HCT116 (cell line): Measurements from ENCODE around the gene SLC22A5. TPM values are rescaled to one million over a fixed set of nuclear protein-coding genes. Genes with fewer than 3 reads are reported as not detected.
A peak's percentile ranks its signal among the peaks of the same experiment; 100 is the strongest.

Experiments
- ATAC-seq: fragments of 200-7000 bp; cut with Tn5 transposase; 2 replicates; pipeline ENCODE4 v1.9.1; 2020; ENCODE audit warnings: mild to moderate bottlenecking, moderate library complexity
- BruUV-seq: library from RNA; stranded (reverse); fragments of 400-500 nt; replicated peaks from 2 replicates; lab custom pipeline; 2021; lab: Mats Ljungman, UMichigan
- CTCF ChIA-PET: fragments of 300-600 bp; sonication (Branson Sonifier 250); formaldehyde crosslinking; loops from one replicate; lab custom pipeline; 2021; ENCODE audit warnings: antibody characterized with exemption; lab: Charles Lee
- POLR2A ChIA-PET: fragments of 300-600, 350-600 bp; sonication (Branson Sonifier 250); formaldehyde crosslinking; loops from one replicate; lab custom pipeline; 2021; ENCODE audit warnings: antibody characterized with exemption; lab: Charles Lee
- RAD21 ChIA-PET, 2 experiments: fragments of 300-600 bp; sonication (Branson Sonifier 250); formaldehyde crosslinking; loops; one replicate each; lab custom pipeline; 2023; ENCODE audit warnings: low total read pairs in 2 of 2; ENCODE audit not compliant: uncharacterized antibody in 2 of 2, unreplicated experiment in 2 of 2, low non-redundant PET in 1 of 2; lab: Charles Lee
- DNase-seq: peaks from one replicate; pipeline ENCODE4 v3.0.0-alpha.2; 2010; ENCODE audit warnings: low read depth, low spot score
- H2AFZ ChIP-seq: fragments of 200-600 bp; shearing (Covaris generic), sonication (generic); 2 replicates; pipeline ENCODE4 v1.6.1; 2017; ENCODE audit warnings: low read depth, mixed run types, mixed read lengths, antibody characterized with exemption, low read length; ENCODE audit not compliant: poor library complexity, severe bottlenecking
- H3K27ac ChIP-seq: 2 replicates; pipeline ENCODE4 v1.5.1; 2012; ENCODE audit warnings: low read depth, low read length
- H3K27me3 ChIP-seq: fragments of 200-600 bp; sonication (generic); 2 replicates; pipeline ENCODE4 v1.6.1; 2016; ENCODE audit warnings: mixed run types, low read length, mixed read lengths; ENCODE audit not compliant: insufficient read depth
- H3K36me3 ChIP-seq, 2 experiments: fragments of 200-500 bp in 1 of 2; fragments of 200-600 bp in 1 of 2; sonication (Bioruptor generic) in 1 of 2; sonication (generic) in 1 of 2; 2 replicates each; pipeline versions ENCODE4 v1.5.1 to v1.6.1; 2014 to 2016; ENCODE audit warnings: low read length in 2 of 2, inconsistent platforms in 1 of 2, mixed read lengths in 1 of 2, mixed run types in 1 of 2; ENCODE audit not compliant: insufficient read depth in 2 of 2, control insufficient read depth in 1 of 2
- H3K4me1 ChIP-seq, 2 experiments: fragments of 200-600 bp in 1 of 2; sonication (generic) in 1 of 2; 2 replicates each; pipeline versions ENCODE4 v1.5.1 to v1.6.1; 2012 to 2017; ENCODE audit warnings: low read length in 2 of 2, inconsistent platforms in 1 of 2, mild to moderate bottlenecking in 1 of 2, mixed read lengths in 1 of 2, mixed run types in 1 of 2, moderate library complexity in 1 of 2; ENCODE audit not compliant: insufficient read depth in 2 of 2, control insufficient read depth in 1 of 2
- H3K4me2 ChIP-seq: fragments of 200-600 bp; sonication (generic); 2 replicates; pipeline ENCODE4 v1.6.1; 2017; ENCODE audit warnings: mixed run types, low read length, mixed read lengths
- H3K4me3 ChIP-seq, 2 experiments: fragments of 200-600 bp in 1 of 2; sonication (generic) in 1 of 2; replicated peaks in 1 of 2; 2 replicates each; pipeline ENCODE4 v1.5.1; 2011 to 2016; ENCODE audit warnings: low read length in 2 of 2, control low read depth in 1 of 2, low read depth in 1 of 2, mild to moderate bottlenecking in 1 of 2, mixed read lengths in 1 of 2, mixed run types in 1 of 2
- H3K79me2 ChIP-seq: fragments of 200-600 bp; sonication (generic); 2 replicates; pipeline ENCODE4 v1.6.1; 2017; ENCODE audit warnings: mild to moderate bottlenecking, mixed run types, low read length, moderate library complexity, mixed read lengths; ENCODE audit not compliant: insufficient read depth
- H3K9ac ChIP-seq: fragments of 200-600 bp; sonication (generic); 2 replicates; pipeline ENCODE4 v1.6.1; 2016; ENCODE audit warnings: low read length, mixed read lengths
- H3K9me2 ChIP-seq: fragments of 200-600 bp; sonication (generic), shearing (Covaris generic); 2 replicates; pipeline ENCODE4 v1.6.1; 2017; ENCODE audit warnings: mixed run types, mild to moderate bottlenecking, moderate library complexity; ENCODE audit not compliant: insufficient read depth
- H3K9me3 ChIP-seq, 2 experiments: fragments of 200-500 bp in 1 of 2; fragments of 200-600 bp in 1 of 2; sonication (Bioruptor generic) in 1 of 2; sonication (generic) in 1 of 2; 2 replicates each; pipeline ENCODE4 v1.6.1; 2014 to 2017; ENCODE audit warnings: low read length in 2 of 2, mixed read lengths in 2 of 2, inconsistent platforms in 1 of 2, low read depth in 1 of 2, mild to moderate bottlenecking in 1 of 2, mixed run types in 1 of 2, moderate library complexity in 1 of 2; ENCODE audit not compliant: control insufficient read depth in 1 of 2, insufficient read depth in 1 of 2
- H4K20me1 ChIP-seq: fragments of 200-600 bp; sonication (generic), shearing (Covaris generic); 2 replicates; pipeline ENCODE4 v1.6.1; 2017; ENCODE audit warnings: mixed run types, mild to moderate bottlenecking, moderate library complexity; ENCODE audit not compliant: insufficient read depth
- CBX3 ChIP-seq: IDR thresholded peaks from 2 replicates; pipeline ENCODE4 v1.6.1; 2012; ENCODE audit warnings: low read depth
- CEBPB ChIP-seq: IDR thresholded peaks from 2 replicates; pipeline ENCODE4 v1.6.1; 2012; ENCODE audit warnings: low read depth
- EGR1 ChIP-seq: IDR thresholded peaks from 2 replicates; pipeline ENCODE4 v1.6.1; 2012; ENCODE audit warnings: low read depth
- ELF1 ChIP-seq: IDR thresholded peaks from 2 replicates; pipeline ENCODE4 v1.6.1; 2012; ENCODE audit warnings: low read depth, borderline replicate concordance
- EZH2 ChIP-seq: fragments of 200-600 bp; sonication (generic); IDR thresholded peaks from 2 replicates; pipeline ENCODE4 v1.6.1; 2017; ENCODE audit warnings: antibody characterized with exemption, mixed run types
- EZH2phosphoT487 ChIP-seq: fragments of 200-600 bp; IDR thresholded peaks from 2 replicates; pipeline ENCODE4 v1.6.1; 2018; ENCODE audit warnings: antibody characterized with exemption, borderline replicate concordance
- JUND ChIP-seq: IDR thresholded peaks from 2 replicates; pipeline ENCODE4 v1.6.1; 2012
- RAD21 ChIP-seq: IDR thresholded peaks from 2 replicates; pipeline ENCODE4 v1.6.1; 2012; ENCODE audit warnings: low read depth, mild to moderate bottlenecking
- SP1 ChIP-seq: IDR thresholded peaks from 2 replicates; pipeline ENCODE4 v1.6.1; 2012; ENCODE audit warnings: low read depth
- SRF ChIP-seq: IDR thresholded peaks from 2 replicates; pipeline ENCODE4 v1.6.1; 2012; ENCODE audit warnings: low read depth
- TCF7L2 ChIP-seq: IDR thresholded peaks from 2 replicates; pipeline ENCODE4 v1.7.0; 2011; ENCODE audit warnings: borderline replicate concordance, inconsistent platforms; ENCODE audit not compliant: insufficient read depth, insufficient read length; ENCODE audit errors: extremely low read depth
- YY1 ChIP-seq: IDR thresholded peaks from 2 replicates; pipeline ENCODE4 v1.6.1; 2011; ENCODE audit warnings: low read length, low read depth, moderate library complexity, mild to moderate bottlenecking; ENCODE audit not compliant: insufficient replicate concordance; ENCODE audit errors: extremely low read depth
- ZNF274 ChIP-seq: fragments of 200-500 bp; sonication (Bioruptor generic); IDR thresholded peaks from 2 replicates; pipeline ENCODE4 v1.6.1; 2014; ENCODE audit warnings: mild to moderate bottlenecking, low read depth, low read length, inconsistent platforms
- intact Hi-C: fragments of 100-400 bp; cut with micrococcal nuclease; formaldehyde crosslinking; loops from 2 replicates; pipeline ENCODE4 v1.10.0; 2022
- total RNA-seq: library from RNA; stranded (reverse); gene quantifications from one replicate; pipeline ENCODE4 v1.2.1, GENCODE V29; 2021; ENCODE audit not compliant: unreplicated experiment
- TF ChIP-seq, protein P1 (sequence below): IDR thresholded peaks from 2 replicates; pipeline ENCODE4 v1.6.1; 2012
- TF ChIP-seq, protein P2 (sequence below): IDR thresholded peaks from 2 replicates; pipeline ENCODE4 v1.6.1; 2012; ENCODE audit warnings: low read depth
- TF ChIP-seq, protein P3 (sequence below): IDR thresholded peaks from 2 replicates; pipeline ENCODE4 v1.6.1; 2011; ENCODE audit warnings: mild to moderate bottlenecking, low read length, moderate library complexity; ENCODE audit not compliant: insufficient replicate concordance; ENCODE audit errors: extremely low read depth

The SLC22A5 gene
- total RNA-seq, 1 experiment from 2014 or later = 9.9 TPM

DNA sequence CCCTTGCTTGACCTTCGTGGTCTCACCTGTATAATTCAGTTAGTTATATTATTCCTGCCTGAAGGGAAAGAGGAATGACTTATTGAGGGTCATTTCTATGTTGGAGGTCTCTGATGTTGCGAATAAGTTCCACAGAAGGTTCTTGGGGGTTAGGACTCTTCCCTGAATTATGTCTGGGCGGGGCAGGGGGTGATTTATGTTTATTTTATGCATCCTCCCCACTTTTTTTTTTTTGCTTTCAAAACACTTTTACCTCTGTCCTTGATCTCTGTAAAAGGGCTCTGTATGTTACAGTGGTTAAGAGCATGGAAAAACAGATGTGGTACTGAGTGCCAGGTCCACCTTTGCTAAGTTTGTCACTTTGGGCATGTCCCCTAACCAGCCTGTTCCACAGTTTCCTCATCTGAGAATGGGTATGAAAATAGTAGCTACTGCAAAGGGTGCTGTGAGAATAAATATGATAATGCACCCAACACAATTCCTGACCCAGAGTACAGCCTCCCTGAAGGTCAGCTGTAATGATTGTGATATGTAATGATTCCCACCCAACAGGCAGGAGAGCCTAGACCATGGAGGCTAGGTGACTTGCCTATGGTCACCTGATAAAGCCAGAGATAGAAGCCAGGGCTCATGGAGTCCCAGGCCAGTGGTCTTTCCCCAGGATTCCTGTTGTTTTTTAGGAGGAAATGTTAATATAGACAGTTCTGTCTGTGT lies 54.8 kb downstream of the SLC22A5 start:
- POLR2A ChIA-PET = no interaction called here
- Histone ChIP-seq H3K27ac (no peak overlapping the region), H3K27me3 (no peaks in the 10 kb centered on the region), H4K20me1 (no peaks in the 10 kb centered on the region), H3K4me3 (no peak overlapping the region), H3K4me1 (peaks cover 61 to 95% of the 10 kb centered on the region in 2 experiments), H3K79me2 (no peaks in the 10 kb centered on the region), H2AFZ (no peak overlapping the region), H3K4me2 (peak overlapping the region; percentile 46; the same call in 1 of the 2 replicates), H3K36me3 (no peaks in the 10 kb centered on the region), H3K9me3 (no peaks in the 10 kb centered on the region), H3K9ac (peak overlapping the region; percentile 48), H3K9me2 (no peaks in the 10 kb centered on the region)
- RAD21 ChIA-PET = no interaction called here
- intact Hi-C loops = no loop called here
- CTCF ChIA-PET = interaction anchor here (1.2 kb wide), 1 partner anchor 72 kb away, joined by 3 read pairs; no protein-coding TSS in a partner anchor
- no peak for DNase-seq
- no peak for ATAC-seq
- no TSS peak for BruUV-seq
- TF ChIP-seq SP1 (no peak), YY1 (no peak), TCF7L2 (no peak), EGR1 (no peak), EZH2phosphoT487 (no peak), JUND (no peak), CEBPB (no peak), RAD21 (no peak), ELF1 (no peak), ZNF274 (no peak), SRF (no peak), CBX3 (no peak), EZH2 (no peak)
- TF ChIP-seq, protein P1, sequence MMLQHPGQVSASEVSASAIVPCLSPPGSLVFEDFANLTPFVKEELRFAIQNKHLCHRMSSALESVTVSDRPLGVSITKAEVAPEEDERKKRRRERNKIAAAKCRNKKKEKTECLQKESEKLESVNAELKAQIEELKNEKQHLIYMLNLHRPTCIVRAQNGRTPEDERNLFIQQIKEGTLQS = no peak
- TF ChIP-seq, protein P2, sequence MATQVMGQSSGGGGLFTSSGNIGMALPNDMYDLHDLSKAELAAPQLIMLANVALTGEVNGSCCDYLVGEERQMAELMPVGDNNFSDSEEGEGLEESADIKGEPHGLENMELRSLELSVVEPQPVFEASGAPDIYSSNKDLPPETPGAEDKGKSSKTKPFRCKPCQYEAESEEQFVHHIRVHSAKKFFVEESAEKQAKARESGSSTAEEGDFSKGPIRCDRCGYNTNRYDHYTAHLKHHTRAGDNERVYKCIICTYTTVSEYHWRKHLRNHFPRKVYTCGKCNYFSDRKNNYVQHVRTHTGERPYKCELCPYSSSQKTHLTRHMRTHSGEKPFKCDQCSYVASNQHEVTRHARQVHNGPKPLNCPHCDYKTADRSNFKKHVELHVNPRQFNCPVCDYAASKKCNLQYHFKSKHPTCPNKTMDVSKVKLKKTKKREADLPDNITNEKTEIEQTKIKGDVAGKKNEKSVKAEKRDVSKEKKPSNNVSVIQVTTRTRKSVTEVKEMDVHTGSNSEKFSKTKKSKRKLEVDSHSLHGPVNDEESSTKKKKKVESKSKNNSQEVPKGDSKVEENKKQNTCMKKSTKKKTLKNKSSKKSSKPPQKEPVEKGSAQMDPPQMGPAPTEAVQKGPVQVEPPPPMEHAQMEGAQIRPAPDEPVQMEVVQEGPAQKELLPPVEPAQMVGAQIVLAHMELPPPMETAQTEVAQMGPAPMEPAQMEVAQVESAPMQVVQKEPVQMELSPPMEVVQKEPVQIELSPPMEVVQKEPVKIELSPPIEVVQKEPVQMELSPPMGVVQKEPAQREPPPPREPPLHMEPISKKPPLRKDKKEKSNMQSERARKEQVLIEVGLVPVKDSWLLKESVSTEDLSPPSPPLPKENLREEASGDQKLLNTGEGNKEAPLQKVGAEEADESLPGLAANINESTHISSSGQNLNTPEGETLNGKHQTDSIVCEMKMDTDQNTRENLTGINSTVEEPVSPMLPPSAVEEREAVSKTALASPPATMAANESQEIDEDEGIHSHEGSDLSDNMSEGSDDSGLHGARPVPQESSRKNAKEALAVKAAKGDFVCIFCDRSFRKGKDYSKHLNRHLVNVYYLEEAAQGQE = no peak
- TF ChIP-seq, protein P3, sequence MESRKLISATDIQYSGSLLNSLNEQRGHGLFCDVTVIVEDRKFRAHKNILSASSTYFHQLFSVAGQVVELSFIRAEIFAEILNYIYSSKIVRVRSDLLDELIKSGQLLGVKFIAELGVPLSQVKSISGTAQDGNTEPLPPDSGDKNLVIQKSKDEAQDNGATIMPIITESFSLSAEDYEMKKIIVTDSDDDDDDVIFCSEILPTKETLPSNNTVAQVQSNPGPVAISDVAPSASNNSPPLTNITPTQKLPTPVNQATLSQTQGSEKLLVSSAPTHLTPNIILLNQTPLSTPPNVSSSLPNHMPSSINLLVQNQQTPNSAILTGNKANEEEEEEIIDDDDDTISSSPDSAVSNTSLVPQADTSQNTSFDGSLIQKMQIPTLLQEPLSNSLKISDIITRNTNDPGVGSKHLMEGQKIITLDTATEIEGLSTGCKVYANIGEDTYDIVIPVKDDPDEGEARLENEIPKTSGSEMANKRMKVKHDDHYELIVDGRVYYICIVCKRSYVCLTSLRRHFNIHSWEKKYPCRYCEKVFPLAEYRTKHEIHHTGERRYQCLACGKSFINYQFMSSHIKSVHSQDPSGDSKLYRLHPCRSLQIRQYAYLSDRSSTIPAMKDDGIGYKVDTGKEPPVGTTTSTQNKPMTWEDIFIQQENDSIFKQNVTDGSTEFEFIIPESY = no peak
